ENCODE data around the gene ZNF670. TPM values are rescaled to one million over a fixed set of nuclear protein-coding genes. Genes with fewer than 3 reads are reported as not detected.

Gene ZNF670
- total RNA-seq, 4 donors from 2014 or later = 2.3 to 3.2 (median 2.8) TPM

GRCh38 chr1:247089616-247090375 is 11.2 kb upstream of the ZNF670 start:
- TF ChIP-seq, protein P1, sequence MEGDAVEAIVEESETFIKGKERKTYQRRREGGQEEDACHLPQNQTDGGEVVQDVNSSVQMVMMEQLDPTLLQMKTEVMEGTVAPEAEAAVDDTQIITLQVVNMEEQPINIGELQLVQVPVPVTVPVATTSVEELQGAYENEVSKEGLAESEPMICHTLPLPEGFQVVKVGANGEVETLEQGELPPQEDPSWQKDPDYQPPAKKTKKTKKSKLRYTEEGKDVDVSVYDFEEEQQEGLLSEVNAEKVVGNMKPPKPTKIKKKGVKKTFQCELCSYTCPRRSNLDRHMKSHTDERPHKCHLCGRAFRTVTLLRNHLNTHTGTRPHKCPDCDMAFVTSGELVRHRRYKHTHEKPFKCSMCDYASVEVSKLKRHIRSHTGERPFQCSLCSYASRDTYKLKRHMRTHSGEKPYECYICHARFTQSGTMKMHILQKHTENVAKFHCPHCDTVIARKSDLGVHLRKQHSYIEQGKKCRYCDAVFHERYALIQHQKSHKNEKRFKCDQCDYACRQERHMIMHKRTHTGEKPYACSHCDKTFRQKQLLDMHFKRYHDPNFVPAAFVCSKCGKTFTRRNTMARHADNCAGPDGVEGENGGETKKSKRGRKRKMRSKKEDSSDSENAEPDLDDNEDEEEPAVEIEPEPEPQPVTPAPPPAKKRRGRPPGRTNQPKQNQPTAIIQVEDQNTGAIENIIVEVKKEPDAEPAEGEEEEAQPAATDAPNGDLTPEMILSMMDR (IDR thresholded peaks at IDR 0.05) = no peak
- ATAC-seq (ENCODE audit: low FRiP score) (no peak), DNase-seq (ENCODE audit: low spot score) (no peak)

GRCh38 chr1:247088967-247089366 is 10.4 kb upstream of the ZNF670 start:
- TF ChIP-seq, protein P1 (IDR thresholded peaks at IDR 0.05) = no peak
- DNase-seq (ENCODE audit: low spot score) (no peak), ATAC-seq (ENCODE audit: low FRiP score) (no peak)

DNA sequence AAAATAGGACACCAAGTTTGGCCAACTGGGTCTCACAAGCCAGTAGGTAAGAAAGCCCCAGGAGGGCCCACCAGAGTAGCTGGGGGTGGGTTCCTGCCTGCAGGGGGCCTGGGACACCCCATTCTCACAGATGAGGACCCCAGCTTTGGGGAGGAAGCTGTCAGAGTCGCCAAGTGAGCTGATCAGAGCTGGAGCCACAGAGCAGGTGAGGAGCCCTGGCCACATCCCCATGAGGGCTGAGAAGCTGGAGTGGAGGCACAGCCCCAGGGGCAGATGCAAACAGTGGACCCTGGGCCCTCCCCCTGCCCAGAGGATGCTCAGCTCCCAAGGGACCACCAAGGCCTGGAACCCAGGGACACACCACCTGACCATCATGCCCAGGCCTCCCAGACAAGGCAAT is 8.6 kb upstream of the ZNF670 start:
- no peak for ATAC-seq (ENCODE audit: low FRiP score)
- DNase-seq (ENCODE audit: low spot score) = no peak
- TF ChIP-seq, protein P1 (IDR thresholded peaks at IDR 0.05) = no peak

- TF ChIP-seq, protein P1 (IDR thresholded peaks at IDR 0.05) = no peak
- DNase-seq (ENCODE audit: low spot score) (no peak), ATAC-seq (ENCODE audit: low FRiP score) (no peak)
Measured at GRCh38 chr1:247085310-247085709, 6.7 kb upstream of the ZNF670 start.

DNA sequence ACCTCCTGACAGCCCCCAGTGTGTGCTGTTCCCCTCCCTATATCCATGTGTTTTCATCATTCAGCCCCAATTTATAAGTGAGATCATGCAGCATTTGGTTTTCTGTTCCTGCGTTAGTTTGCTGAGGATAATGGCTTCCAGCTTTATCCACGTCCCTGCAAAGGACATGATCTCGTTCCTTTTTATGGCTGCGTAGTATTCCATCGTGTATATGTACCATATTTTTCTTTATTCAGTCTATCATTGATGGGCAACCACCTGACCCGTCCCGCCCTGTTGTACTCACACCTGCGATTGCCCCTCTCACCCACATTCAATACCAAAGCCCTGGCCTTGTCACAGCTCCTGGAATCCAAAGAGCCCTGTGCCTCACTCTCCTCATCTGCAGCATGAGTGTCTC is 6.2 kb upstream of the ZNF670 start:
- TF ChIP-seq, protein P1 (IDR thresholded peaks at IDR 0.05) = no peak
- no peak for DNase-seq (ENCODE audit: low spot score)
- no peak for ATAC-seq (ENCODE audit: low FRiP score)

GRCh38 chr1:247079141-247079874 is 697 bp upstream of the ZNF670 start:
- TF ChIP-seq, protein P1 (IDR thresholded peaks at IDR 0.05) = no peak
- DNase-seq (ENCODE audit: low spot score) (no peak), ATAC-seq (ENCODE audit: low FRiP score) (no peak)

All from omental fat pad (tissue), 4 donors.